HG03457 (cell line): Measurements from ENCODE around the gene KRT2.

Experiments used
- ATAC-seq: cut with Tn5 transposase; IDR thresholded peaks from one replicate; pipeline ENCODE4 v1.9.1; 2021; ENCODE audit warnings: moderate number of reproducible peaks; ENCODE audit not compliant: unreplicated experiment

Gene KRT2

DNA sequence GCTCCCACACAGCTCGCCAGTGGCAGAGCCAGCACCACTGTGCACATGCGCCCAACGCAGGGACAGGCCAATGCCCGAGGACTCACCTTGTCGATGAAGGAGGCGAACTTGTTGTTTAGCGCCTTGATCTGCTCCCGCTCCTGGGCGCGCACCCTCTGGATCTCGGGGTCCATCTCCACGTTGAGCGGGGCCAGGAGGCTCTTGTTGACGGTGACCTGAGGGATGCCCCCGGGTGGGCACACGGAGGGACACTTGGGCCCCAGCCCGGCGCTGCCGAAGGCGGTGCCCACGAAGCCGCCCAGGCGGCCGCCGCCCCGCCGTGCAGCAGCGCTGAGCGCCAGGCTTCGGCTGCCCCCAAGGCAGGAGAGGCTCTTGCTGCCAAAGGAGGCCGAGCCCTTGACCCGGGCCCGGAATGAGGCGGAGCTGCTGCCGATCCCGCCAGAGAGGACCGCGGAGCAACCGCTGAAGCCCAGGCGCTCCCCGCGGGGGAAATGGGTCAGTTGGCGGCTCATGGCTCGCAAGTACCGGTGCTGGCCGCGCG, 51.0 kb downstream of the KRT2 start, which contains the start of gene KRT72:
Gene KRT72, minus strand, starts transcription at position 523 of the 541 bp plus-strand sequence. Its CDS starts 11 bp downstream, at position 512.
- no peak for ATAC-seq

DNA sequence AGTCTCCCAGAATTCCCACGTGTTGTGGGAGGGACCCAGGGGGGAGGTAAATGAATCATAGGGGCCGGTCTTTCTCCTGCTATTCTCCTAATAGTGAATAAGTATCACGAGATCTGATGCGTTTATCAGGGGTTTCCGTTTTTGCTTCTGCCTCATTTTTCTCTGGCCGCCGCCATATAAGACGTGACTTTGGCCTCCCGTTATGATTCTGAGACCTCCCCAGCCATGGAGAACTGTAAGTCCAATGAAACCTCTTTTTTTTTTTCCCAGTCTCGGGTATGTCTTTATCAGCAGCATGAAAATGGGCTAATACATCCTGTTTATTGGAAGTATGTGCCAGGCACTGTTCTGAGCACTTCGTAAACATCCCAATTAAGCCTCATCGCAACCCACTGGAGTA, 51.5 kb downstream of the KRT2 start:
- ATAC-seq, result no peak

DNA sequence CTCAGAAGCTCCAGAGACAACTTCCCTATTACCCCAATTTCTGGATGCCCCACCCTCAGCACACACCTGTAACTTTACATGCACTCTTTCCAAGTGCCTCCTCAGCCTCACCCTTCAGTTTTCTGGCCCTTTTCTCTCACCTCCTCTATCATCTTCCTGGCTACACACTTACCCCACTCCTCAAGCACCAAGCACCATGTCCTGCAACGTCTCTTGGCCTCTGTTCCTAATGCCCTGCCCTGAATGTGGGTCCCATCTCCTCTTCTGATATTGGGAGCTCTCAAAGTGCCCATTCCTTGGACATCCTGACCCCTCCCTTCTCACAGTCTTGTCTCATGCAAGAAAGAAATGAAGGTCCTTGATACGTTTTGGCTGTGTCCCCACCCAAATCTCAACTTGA, 51.9 kb downstream of the KRT2 start:
- no peak for ATAC-seq

DNA sequence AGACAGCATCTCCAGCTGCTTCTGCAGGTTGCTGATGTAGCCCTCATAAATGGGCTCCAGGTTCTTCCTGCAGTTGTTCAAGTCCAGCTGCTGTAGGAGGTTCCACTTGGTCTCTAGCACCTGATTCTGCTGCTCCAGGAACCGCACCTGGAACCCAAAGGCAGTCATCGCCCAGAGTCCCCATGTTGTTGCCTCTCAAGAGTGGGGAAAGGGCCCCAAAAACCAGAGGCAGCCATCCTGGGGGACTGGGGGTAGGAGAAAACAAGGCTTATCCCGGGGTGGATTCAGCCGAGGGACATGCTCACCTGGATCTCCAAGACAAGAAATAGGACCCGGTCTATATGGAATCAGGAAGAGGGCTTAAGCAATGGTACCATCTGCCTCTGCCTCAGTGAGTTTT, 53.0 kb downstream of the KRT2 start:
- ATAC-seq, result no peak
